Colonic mucosa (tissue), 4 donors: ENCODE data around the gene GSTA2. TPM values are rescaled to one million over a fixed set of nuclear protein-coding genes. Genes with fewer than 3 reads are reported as not detected.
"Not testable (repeated sequence)": the region's sequence is repeated elsewhere in the genome, so short reads cannot be mapped to it uniquely, and the experiment has no call there.

Experiments
- DNase-seq: peaks from one replicate; pipeline ENCODE4 v3.0.0-alpha.2; 2020
- H3K27ac ChIP-seq: fragments of 200-600 bp; one replicate; pipeline ENCODE4 v1.8.0; 2021
- H3K27me3 ChIP-seq: fragments of 200-600 bp; one replicate; pipeline ENCODE4 v1.8.0; 2021
- H3K36me3 ChIP-seq: fragments of 200-600 bp; one replicate; pipeline ENCODE4 v1.8.0; 2021
- H3K4me1 ChIP-seq: fragments of 200-600 bp; one replicate; pipeline ENCODE4 v1.8.0; 2021; ENCODE audit warnings: mild to moderate bottlenecking
- H3K4me3 ChIP-seq: fragments of 200-600 bp; one replicate; pipeline ENCODE4 v1.8.0; 2021
- H3K9ac ChIP-seq, 2 donors: one replicate each; pipeline ENCODE4 v1.7.0; 2013; ENCODE audit warnings: control low read depth in 2 of 2, low read depth in 2 of 2, low read length in 2 of 2
- H3K9me3 ChIP-seq: fragments of 200-600 bp; one replicate; pipeline ENCODE4 v1.8.0; 2021
- CTCF ChIP-seq: fragments of 200-600 bp; IDR thresholded peaks from one replicate; pipeline ENCODE4 v1.8.0; 2022; ENCODE audit warnings: antibody characterized with exemption, mild to moderate bottlenecking
- intact Hi-C: fragments of 100-400 bp; cut with DNase I; formaldehyde crosslinking; loops from one replicate; pipeline ENCODE4 v1.14.1; 2022
- total RNA-seq, 2 donors: library from RNA; stranded (reverse); fragmentation: NEBNext Ultra II Directional in 1 of 2; extraction: Animal tissue kit (Norgen Biotek cat#: 25700) in 1 of 2; gene quantifications; one replicate each; pipeline ENCODE4 v1.2.1, GENCODE V29; 2021
- donor health status: healthy.
- donor health status: DM: no; HTN: no; CAD: no.
- donor health status: DM: no; HTN: no; CAD: no.

The GSTA2 gene
- total RNA-seq, 2 donors from 2014 or later: 0.22 to 0.35 TPM

GRCh38 chr6:52790861-52791260, 27.6 kb upstream of the GSTA2 start:
- no peak overlapping the region for H3K27ac ChIP-seq

DNA sequence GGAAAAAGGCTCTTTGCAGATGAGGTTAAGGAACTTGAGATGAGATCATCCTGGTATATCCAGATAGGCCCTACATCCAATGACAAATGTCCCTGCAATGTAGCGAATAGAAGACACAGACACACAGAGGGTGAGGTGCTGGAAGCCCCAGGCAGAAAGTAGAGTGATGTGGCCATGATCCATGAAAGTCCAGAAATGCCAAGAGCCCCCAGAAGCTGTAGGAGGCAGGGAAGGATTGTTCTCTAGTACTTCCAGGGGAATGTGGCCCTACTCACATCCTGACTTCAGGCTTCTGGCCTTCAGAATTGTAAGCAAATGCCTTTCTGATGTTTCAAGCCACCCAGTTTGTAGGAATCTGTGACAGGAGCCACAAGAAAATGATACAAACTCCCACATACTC, 26.4 kb upstream of the GSTA2 start:
- DNase-seq, H3K27ac ChIP-seq, intact Hi-C loops: not testable (repeated sequence)

More at GRCh38 chr6:52790861-52791260, 27.6 kb upstream of the GSTA2 start:
- H3K9me3 ChIP-seq: no peaks in the 10 kb centered on the region
- H3K9ac ChIP-seq: no peak overlapping the region
- H3K36me3 ChIP-seq: no peaks in the 10 kb centered on the region
- TF ChIP-seq CTCF: no peak
- no peak for DNase-seq
- H3K4me1 ChIP-seq: no peaks in the 10 kb centered on the region
- intact Hi-C loops: no loop called here
- H3K4me3 ChIP-seq: no peak overlapping the region
- no peaks in the 10 kb centered on the region for H3K27me3 ChIP-seq

DNA sequence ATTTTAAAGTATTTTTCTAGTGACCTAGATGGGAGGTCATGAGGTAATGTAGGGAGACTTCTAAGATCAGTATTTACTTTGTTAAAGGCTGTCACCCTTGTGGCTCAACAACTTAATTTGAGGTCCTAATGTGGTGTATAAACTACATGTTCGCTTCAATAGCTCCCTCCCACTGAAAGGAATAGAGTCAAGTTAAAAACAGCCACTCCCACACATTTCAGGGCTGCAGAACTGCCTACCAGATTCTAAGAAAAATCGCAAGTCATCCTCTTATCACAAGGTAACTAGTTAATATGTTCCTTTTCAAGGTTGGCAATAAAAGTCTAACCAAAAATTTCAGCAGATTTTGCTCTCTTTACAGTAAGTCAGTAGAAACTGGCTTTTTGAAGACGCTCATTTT, 25.2 kb upstream of the GSTA2 start:
- Histone ChIP-seq H3K27ac (no peak overlapping the region), H3K36me3 (no peaks in the 10 kb centered on the region), H3K9me3 (no peaks in the 10 kb centered on the region), H3K4me3 (no peak overlapping the region), H3K4me1 (no peaks in the 10 kb centered on the region), H3K9ac (no peak overlapping the region), H3K27me3 (no peaks in the 10 kb centered on the region)
- intact Hi-C loops: no loop called here
- no peak for DNase-seq
- no peak for TF ChIP-seq CTCF

More for the DNA sequence above, 26.4 kb upstream of the GSTA2 start:
- H3K36me3 ChIP-seq, H3K9me3 ChIP-seq, H3K27me3 ChIP-seq, H3K4me1 ChIP-seq, H3K9ac ChIP-seq, H3K4me3 ChIP-seq: not testable (repeated sequence)

GRCh38 chr6:52787917-52788316, 24.6 kb upstream of the GSTA2 start:
- no peaks in the 10 kb centered on the region for H3K4me1 ChIP-seq

DNA sequence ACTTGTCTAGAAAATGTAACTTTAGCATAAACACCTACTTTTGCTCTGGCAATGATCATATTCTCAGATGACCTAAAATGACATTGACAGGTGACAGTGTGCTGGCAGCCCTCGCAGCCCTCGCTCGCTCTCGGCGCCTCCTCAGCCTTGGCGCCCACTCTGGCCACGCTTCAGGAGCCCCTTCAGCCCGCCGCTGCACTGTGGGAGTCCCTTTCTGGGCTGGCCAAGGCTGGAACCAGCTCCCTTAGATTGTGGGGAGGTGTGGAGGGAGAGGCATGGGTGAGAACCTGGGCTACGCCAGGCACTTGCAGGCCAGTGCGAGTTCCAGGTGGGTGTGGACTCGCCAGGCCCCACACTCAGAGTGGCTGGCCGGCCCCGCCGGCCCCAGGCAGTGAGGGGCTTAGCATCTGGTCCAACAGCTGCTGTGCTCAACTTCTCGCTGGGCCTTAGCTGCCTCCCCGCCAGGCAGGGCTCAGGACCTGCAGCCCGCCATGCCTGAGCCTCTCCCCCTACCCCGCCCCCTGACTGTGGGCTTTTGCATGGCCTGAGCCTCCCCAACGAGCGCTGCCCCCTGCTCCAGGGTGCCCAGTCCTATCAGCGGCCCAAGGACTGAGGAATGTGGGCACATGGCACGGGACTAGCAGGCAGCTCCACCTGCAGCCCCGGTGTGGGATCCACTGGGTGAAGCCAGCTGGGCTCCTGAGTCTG, 23.1 kb upstream of the GSTA2 start:
- intact Hi-C loops: no loop called here
- DNase-seq: no peak

More at GRCh38 chr6:52787917-52788316, 24.6 kb upstream of the GSTA2 start:
- intact Hi-C loops: no loop called here
- no peak overlapping the region for H3K4me3 ChIP-seq
- no peak overlapping the region for H3K27ac ChIP-seq
- DNase-seq: no peak
- no peaks in the 10 kb centered on the region for H3K27me3 ChIP-seq
- H3K9ac ChIP-seq: no peak overlapping the region
- H3K9me3 ChIP-seq: no peaks in the 10 kb centered on the region
- H3K36me3 ChIP-seq: no peaks in the 10 kb centered on the region
- no peak for TF ChIP-seq CTCF

GRCh38 chr6:52782696-52783274, 19.5 kb upstream of the GSTA2 start:
- H3K27ac ChIP-seq, H3K9ac ChIP-seq, H3K27me3 ChIP-seq, H3K4me1 ChIP-seq, intact Hi-C loops, H3K36me3 ChIP-seq, H3K4me3 ChIP-seq, H3K9me3 ChIP-seq: not testable (repeated sequence)
- DNase-seq: peak; percentile 66

More for the DNA sequence above, 23.1 kb upstream of the GSTA2 start:
- Histone ChIP-seq H3K9me3 (no peaks in the 10 kb centered on the region), H3K36me3 (no peaks in the 10 kb centered on the region), H3K4me1 (no peaks in the 10 kb centered on the region), H3K9ac (no peak overlapping the region), H3K4me3 (no peak overlapping the region), H3K27me3 (no peaks in the 10 kb centered on the region), H3K27ac (no peak overlapping the region)
- no peak for TF ChIP-seq CTCF

DNA sequence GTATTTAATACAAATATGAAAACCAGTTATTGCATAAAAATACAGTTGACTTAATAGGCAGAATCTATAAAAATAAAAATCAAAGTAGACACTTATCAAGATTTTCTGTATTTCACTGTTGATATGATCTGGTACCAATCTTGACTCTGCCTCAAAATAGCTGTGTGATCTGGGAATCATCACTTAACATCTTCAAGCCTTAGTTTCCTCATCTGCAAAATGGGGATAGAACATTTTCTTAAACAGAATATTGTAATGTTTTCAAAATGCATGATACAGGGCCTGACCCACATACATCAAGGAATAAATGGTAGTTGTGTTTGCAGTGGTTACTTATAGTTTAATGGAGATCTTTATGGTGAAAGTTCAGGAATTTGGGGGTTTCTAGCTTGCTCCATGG, 18.9 kb upstream of the GSTA2 start:
- H3K4me3 ChIP-seq, H3K27ac ChIP-seq, DNase-seq, H3K36me3 ChIP-seq, H3K9ac ChIP-seq, H3K9me3 ChIP-seq, H3K27me3 ChIP-seq, H3K4me1 ChIP-seq, intact Hi-C loops: not testable (repeated sequence)
